T-helper 2 cell treated with Interferon-gamma antibody and Interleukin-4, amounts not matched to agents 5 μg/mL and 100 μg/mL, for 36 hours (primary cell): ENCODE measurements around the gene NRIP3.
"Not testable (repeated sequence)": the region's sequence is repeated elsewhere in the genome, so short reads cannot be mapped to it uniquely, and the experiment has no call there.

ENCODE experiments used
- DNase-seq: peaks from one replicate; pipeline ENCODE4 v3.0.0; 2021; ENCODE audit warnings: low spot score
- H3K27ac Mint-ChIP-seq: one replicate; pipeline ENCODE4 v1.8.0; 2021; ENCODE audit warnings: mild to moderate bottlenecking, mixed read lengths
- H3K27me3 Mint-ChIP-seq: one replicate; pipeline ENCODE4 v1.8.0; 2021; ENCODE audit warnings: low read depth, mixed read lengths
- H3K36me3 Mint-ChIP-seq: one replicate; pipeline ENCODE4 v1.8.0; 2021; ENCODE audit warnings: low read depth, mixed read lengths
- H3K4me1 Mint-ChIP-seq: one replicate; pipeline ENCODE4 v1.8.0; 2021; ENCODE audit warnings: low read depth, mixed read lengths
- H3K4me3 Mint-ChIP-seq: one replicate; pipeline ENCODE4 v1.8.0; 2022; ENCODE audit warnings: mild to moderate bottlenecking, moderate library complexity, mixed read lengths
- H3K9me3 Mint-ChIP-seq: one replicate; pipeline ENCODE4 v1.8.0; 2021; ENCODE audit warnings: mixed read lengths

Gene NRIP3

DNA sequence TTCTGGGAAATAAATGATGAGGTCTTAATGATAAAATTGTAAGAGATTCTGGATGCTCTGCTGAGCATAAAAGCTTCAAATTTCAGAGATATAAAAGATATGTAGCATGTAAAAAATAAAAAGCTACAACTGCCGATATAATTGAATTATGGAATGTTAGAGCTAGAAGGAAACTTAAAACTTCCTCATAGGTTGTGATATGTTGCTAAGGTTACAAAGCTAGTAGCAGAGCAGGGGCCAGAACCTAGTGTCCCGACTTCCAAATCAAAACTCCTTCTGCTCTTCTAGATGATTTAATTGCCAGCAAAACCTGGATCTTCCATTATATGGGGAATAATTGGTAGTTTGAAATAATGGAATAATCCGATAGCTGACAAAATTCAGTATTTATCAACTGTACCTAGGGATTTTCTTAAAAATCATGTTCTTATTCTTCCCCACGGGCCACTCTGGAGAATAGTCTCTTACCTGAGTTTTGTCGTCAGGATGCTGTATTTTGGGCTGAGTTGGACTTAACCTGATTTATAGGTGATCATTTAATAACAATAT, 61.2 kb downstream of the NRIP3 start, which contains the start of gene ASCL3:
Gene ASCL3, minus strand, starts transcription at position 499 of the 549 bp plus-strand sequence. CDS start 4,855 bp downstream, outside the sequence.
- Mint-ChIP-seq H3K4me1 (peaks cover 2% of the 10 kb centered on the region), H3K27me3 (peaks cover 22% of the 10 kb centered on the region), H3K4me3 (no peak within 1 kb of the TSS), H3K9me3 (no peaks in the 10 kb centered on the region), H3K36me3 (peaks cover 7% of the 10 kb centered on the region), H3K27ac (no peak within 1 kb of the TSS)
- no peak for DNase-seq

DNA sequence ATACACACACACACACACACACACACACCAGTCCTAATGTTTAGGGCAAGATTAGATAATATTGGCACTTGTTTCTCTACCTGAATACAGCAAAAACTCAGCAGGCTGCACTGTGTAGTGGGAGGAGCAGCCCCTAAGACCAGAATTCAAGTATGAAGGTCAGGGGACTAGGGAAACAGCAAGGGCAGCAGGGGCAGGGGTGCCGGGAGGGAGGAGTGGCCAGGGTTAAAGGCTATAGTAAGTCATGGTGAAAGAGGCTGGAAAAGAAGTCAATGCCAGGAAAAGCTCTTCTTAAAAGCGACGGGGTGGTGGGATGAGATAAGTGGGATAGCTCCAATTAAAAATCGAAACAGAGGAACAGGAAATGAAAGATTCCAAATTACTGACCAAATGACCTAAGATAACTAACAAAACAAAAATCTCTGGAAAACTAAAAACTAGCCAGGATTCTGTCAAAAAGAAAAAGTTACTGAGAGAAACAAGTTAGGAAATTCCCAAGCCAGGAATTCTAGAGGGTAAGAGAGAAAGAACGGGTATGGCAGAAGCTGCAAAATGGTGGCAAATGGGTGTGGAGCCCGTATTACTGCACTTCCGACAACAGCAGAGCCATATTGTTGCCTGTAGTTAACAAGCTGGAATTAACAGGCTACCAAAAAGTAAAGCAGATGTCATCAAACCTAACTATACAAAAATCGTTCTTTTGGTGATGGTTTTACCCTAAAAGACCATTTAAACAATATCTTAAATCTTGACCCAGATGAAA, 62.3 kb downstream of the NRIP3 start:
- H3K27ac Mint-ChIP-seq: no peak overlapping the region
- DNase-seq: no peak
- no peaks in the 10 kb centered on the region for H3K9me3 Mint-ChIP-seq
- no peaks in the 10 kb centered on the region for H3K36me3 Mint-ChIP-seq
- H3K27me3 Mint-ChIP-seq: peaks cover 22% of the 10 kb centered on the region
- no peaks in the 10 kb centered on the region for H3K4me1 Mint-ChIP-seq
- no peak overlapping the region for H3K4me3 Mint-ChIP-seq

DNA sequence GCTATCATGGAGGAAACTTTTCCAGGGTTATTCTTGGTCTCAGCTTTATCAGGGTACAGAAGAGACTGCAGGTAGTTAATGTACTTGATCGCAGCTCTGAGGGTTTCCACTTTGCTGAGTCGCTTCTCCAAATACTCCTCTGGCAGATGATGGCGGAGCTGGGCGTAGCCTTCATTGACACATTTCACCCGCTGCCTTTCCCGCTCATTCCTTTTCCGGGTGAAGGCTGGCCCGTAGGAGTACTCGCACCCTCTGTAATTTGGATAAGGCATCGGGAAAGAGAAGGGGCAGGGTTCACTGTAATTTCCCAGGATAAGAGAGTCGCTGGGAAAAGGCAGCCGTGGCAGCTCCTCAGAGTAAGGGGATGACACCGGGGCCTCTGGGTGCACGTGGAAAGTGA, 66.1 kb downstream of the NRIP3 start:
- no peak overlapping the region for H3K4me3 Mint-ChIP-seq
- H3K27ac Mint-ChIP-seq: no peak overlapping the region
- no peaks in the 10 kb centered on the region for H3K36me3 Mint-ChIP-seq
- DNase-seq: no peak
- peaks cover 15% of the 10 kb centered on the region for H3K27me3 Mint-ChIP-seq
- H3K4me1 Mint-ChIP-seq: no peaks in the 10 kb centered on the region
- no peaks in the 10 kb centered on the region for H3K9me3 Mint-ChIP-seq

DNA sequence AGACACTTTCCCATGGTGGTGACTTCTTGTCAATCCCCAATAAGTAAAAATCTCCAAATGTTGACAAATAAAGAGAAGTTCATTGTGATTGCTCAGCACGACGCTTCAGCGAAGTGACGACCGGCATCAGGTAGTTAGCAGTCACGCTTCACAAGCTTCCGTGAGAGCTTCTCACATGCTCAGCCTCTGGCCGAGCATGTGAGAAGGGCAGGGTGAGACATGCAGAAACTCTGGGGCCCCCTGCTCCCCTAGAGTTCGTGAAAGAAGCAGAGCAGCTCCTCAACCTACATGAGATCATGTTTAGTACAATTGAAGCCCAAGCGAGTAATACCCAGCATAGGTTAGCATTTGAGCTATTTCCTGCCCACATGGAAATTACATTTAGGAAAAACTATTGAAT, 66.6 kb downstream of the NRIP3 start:
- Mint-ChIP-seq H3K27me3 (peaks cover 11% of the 10 kb centered on the region), H3K4me1 (no peaks in the 10 kb centered on the region), H3K27ac (no peak overlapping the region), H3K36me3 (no peaks in the 10 kb centered on the region), H3K9me3 (no peaks in the 10 kb centered on the region), H3K4me3 (no peak overlapping the region)
- DNase-seq: no peak

DNA sequence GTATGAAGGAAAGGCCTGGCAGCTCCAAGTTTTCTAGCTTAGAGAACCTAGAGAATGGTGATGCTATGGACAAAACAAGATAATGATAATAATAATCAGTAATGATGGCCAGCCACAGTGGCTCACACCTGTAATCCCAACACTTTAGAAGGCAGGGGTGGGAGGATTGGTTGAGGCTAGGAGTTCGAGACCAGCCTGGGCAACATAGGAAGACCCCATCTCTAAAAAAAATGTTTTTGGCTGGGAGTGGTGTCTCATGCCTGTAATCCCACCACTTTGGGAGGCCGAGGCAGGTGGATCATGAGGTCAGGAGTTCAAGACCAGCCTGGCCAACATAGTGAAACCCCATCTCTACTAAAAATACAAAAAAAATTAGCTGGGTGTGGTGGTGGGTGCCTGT, 68.0 kb downstream of the NRIP3 start:
- not testable (repeated sequence) for H3K4me3 Mint-ChIP-seq, H3K27me3 Mint-ChIP-seq, H3K9me3 Mint-ChIP-seq, H3K27ac Mint-ChIP-seq, DNase-seq, H3K4me1 Mint-ChIP-seq, H3K36me3 Mint-ChIP-seq

DNA sequence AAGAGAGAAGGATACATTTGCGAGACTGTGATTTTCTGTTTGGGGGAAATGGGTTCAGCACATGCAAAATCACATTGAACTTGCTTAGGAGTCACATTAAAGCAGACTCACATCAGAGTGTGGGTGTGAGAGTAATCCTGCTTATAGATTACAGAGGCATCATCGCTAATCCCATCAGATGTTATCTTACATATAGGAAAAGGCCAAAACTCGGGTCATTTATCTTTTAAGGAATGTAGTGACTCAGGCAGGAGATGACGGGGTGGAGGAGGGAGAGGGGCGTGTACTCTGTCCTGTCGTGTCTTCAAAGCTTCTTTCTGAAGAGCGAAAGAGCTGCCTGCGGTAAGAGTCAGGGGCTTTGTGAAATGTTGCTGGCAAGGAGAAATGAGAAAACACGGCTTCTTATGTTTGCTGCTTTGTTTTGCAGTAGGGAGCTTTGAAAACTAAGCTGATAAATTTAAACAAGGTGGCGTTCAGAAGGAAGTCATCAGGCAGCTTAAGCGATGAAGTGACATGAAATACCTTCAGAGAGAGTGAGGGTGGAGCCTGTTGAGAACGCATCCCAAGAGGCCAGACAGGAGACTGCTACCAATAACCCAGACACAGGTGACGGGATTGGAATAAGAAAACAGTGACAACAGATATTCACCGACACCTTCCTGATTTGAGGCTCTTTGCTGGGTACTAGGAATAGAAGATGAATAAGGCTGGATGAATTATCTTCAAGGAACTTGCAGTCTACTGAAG, 68.9 kb downstream of the NRIP3 start:
- Mint-ChIP-seq H3K4me3 (no peak overlapping the region), H3K9me3 (no peaks in the 10 kb centered on the region), H3K27ac (no peak overlapping the region), H3K36me3 (no peaks in the 10 kb centered on the region), H3K4me1 (no peaks in the 10 kb centered on the region), H3K27me3 (no peaks in the 10 kb centered on the region)
- no peak for DNase-seq

DNA sequence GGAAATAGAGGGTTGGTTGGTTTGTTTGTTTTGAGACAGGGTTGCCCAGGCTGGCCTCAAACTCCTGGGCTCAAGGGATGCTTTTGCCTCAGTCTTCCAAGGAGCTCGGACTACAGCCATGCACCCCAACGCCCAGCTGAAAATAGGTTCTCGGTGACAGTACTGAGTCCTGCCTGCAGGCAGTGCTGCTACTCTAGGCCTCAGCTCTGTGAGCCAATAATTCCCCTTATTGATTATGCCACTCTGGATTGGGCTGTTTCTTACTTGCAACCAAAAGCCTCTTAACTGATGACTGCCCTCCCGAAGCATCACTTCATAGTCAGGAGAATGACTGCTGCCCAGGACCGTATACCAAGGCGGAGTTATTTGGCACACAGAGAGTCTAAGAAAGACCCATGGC, 69.9 kb downstream of the NRIP3 start:
- Mint-ChIP-seq H3K36me3 (no peaks in the 10 kb centered on the region), H3K4me3 (no peak overlapping the region), H3K9me3 (no peaks in the 10 kb centered on the region), H3K27ac (no peak overlapping the region), H3K27me3 (no peaks in the 10 kb centered on the region), H3K4me1 (no peaks in the 10 kb centered on the region)
- DNase-seq: no peak

DNA sequence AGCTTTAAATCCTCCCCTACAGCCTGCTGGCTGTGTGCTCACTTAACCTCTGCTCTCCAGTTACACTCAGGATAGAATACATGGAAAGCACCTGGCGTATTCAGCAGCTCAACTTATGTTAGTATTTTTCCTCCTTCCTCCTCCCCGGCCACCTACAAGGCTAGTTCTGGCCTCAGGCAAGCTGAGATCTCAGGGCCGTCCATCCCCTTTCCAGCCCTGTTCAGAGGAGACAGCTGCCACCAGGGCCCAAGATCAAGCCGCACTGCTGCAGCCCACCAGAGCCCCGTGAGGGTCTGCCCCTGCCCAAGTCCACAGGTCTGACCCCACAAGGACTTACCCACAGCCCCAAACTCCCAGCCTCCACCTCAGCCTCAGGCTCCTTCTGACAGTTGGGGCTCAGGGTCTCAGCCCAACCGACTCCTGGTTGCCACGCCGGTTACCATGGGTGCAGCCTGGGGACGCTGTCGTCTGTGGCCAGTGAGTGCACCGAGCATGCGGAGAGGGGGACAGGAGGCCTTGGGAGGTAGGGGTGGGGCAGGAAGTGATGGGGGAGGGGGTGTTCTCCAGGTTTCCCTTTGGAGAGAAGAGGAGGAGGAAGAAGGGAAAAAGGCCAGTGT, 71.1 kb downstream of the NRIP3 start, which contains the start of gene C11orf16:
Gene C11orf16, minus strand, starts transcription at position 384 of the 617 bp plus-strand sequence. CDS start 639 bp downstream, outside the sequence.
- no peak for DNase-seq
- H3K4me3 Mint-ChIP-seq: no peak within 1 kb of the TSS
- H3K27ac Mint-ChIP-seq: no peak within 1 kb of the TSS
- H3K4me1 Mint-ChIP-seq: no peaks in the 10 kb centered on the region
- no peaks in the 10 kb centered on the region for H3K36me3 Mint-ChIP-seq
- no peaks in the 10 kb centered on the region for H3K9me3 Mint-ChIP-seq
- no peaks in the 10 kb centered on the region for H3K27me3 Mint-ChIP-seq
